Hepatocyte (in vitro differentiated cells): ENCODE measurements around the gene PKNOX1.
"Not testable (repeated sequence)": the region's sequence is repeated elsewhere in the genome, so short reads cannot be mapped to it uniquely, and the experiment has no call there.

ENCODE experiments used
- EZH2 ChIP-seq: fragments of 200-600 bp; sonication (generic); IDR thresholded peaks from 2 replicates; pipeline ENCODE4 v1.6.1; 2016; ENCODE audit warnings: antibody characterized with exemption, mild to moderate bottlenecking, borderline replicate concordance
- EZH2phosphoT487 ChIP-seq: fragments of 200-600 bp; sonication (generic); IDR thresholded peaks from one replicate; pipeline ENCODE4 v1.6.1; 2018; ENCODE audit warnings: antibody characterized with exemption, mild to moderate bottlenecking, low read depth, moderate library complexity; ENCODE audit not compliant: unreplicated experiment, severe bottlenecking
- TF ChIP-seq, protein P1 (sequence below): fragments of 200-600 bp; sonication (generic); IDR thresholded peaks from 2 replicates; pipeline ENCODE4 v1.5.1; 2016; ENCODE audit warnings: antibody characterized with exemption, mild to moderate bottlenecking; ENCODE audit not compliant: poor library complexity

DNA sequence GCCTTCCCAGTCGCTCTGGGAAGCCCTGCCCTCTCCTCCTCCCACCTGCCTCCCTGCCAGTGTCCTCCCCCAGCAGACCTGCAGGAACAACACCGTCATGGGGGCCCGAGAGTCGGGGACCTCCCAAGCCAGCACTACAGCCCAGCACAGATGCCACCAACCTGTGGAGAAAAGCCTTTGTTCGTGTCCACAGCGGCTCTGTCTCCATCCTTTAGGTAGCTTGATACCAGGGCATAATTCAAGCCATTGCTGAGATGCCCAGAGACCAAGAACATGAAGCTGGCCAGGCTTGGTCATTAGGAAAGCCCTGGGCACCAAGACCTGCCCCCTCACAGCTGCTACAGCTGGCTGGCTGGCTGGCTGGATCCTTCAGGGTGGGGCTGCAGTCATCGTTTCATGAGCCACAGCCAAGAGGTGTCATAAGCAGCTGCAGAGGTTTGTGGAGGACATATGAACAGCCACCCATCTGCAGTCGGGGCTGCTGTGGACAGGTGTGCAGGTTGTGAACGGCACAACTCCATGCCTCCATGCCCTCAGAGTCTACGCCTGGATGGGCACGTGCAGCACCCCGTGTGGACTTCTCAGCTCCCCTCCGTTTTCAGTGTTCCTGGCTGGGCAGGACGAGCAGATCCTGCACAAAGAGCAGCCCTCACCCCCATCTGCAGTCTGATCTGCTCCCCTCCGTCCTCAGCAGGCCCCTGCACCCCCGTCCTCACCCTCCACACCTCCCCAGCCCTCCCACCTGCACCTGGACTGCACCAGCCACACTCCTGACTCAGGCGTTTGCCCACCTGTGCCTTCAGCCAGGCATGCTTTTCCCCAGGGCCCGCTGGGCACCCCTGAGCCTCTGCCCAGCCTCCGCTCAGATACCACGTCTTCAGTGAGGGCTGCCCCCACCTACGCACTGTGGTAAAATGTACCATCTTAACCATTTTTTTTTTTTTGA is 71.8 kb downstream of the PKNOX1 start:
- TF ChIP-seq, protein P1, sequence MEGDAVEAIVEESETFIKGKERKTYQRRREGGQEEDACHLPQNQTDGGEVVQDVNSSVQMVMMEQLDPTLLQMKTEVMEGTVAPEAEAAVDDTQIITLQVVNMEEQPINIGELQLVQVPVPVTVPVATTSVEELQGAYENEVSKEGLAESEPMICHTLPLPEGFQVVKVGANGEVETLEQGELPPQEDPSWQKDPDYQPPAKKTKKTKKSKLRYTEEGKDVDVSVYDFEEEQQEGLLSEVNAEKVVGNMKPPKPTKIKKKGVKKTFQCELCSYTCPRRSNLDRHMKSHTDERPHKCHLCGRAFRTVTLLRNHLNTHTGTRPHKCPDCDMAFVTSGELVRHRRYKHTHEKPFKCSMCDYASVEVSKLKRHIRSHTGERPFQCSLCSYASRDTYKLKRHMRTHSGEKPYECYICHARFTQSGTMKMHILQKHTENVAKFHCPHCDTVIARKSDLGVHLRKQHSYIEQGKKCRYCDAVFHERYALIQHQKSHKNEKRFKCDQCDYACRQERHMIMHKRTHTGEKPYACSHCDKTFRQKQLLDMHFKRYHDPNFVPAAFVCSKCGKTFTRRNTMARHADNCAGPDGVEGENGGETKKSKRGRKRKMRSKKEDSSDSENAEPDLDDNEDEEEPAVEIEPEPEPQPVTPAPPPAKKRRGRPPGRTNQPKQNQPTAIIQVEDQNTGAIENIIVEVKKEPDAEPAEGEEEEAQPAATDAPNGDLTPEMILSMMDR = not testable (repeated sequence)
- not testable (repeated sequence) for TF ChIP-seq EZH2, EZH2phosphoT487
